SKM-1 treated with dmso at 0.1 percent for 144 hours (cell line): ENCODE data around the gene CARS1.

Experiments
- DNase-seq: peaks from one replicate; lab custom pipeline; 2025; ENCODE audit not compliant: unreplicated experiment; lab: John Stamatoyannopoulos, UW

The CARS1 gene

DNA sequence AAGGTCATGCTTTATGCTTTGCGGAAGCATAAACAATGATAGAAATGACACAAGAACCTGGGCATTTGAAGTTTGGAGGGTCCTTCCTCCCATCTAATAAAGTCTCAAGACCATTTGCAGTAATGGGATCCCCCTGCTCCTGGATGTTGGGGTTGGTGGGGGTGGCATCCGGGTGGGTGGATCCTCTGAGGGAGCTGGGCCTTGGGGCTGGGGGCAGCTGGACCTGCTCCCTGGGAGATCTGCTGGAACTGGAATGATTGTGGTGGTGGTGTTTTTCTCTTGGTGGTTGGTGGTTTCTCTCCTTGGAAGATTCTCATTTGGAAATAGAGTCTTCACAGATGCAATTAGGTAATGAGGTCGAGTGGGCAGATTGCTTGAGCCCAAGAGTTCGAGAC is 62.9 kb downstream of the CARS1 start:
- no peak for DNase-seq

DNA sequence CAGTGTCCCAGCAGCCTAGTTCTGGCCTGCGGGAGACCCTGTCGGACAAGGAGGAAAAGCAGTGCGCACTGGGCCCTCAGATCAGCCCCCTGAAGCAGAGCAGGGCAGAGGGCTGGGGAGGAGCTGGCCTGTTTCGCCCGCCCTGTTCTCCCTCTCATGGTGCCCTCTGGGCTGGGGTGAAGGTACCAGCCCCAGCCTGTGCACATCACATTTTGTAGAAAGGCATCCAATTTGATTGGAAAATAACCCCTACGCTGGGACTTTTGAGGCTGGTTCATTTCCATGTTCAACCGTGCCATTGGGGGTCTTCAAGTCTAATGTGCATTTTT is 64.3 kb downstream of the CARS1 start:
- DNase-seq: no peak

DNA sequence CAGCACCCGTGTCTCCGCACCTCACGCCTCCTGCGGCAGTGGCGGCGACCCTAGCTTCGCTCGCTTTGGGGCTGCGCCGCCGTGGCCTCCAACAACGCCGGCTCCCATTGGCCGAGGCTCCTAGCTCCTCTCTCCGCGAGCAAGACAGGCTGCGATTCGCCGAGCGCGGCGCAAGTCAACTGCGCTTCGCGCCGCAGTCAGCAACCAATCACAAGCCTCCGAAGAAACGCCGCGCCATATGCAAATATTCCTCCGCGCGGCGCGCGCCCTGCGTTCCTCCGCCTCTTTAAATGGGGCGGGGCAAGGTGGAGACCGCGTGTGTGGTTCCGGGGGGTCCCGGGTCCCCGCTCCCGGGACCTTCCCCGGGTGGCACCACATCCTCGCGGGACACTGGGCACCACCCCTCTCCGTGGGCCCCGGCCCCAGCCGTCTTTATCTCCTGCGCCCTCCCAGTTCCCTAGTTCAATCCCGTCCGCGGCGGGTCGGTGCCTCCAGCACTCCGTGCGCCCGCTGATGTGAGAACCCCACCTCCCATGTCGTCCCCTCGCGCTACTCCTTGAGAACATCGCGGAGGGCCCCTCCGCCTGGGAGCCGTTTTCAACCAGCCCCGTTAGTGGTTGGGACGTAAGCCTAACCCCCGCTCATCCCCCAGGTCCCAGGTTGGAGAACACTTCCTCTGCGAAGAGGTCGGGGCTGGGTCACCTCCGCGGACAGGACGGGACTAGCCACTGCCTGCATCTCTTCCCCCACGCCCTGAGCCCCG is 64.8 kb downstream of the CARS1 start, which contains the start of gene NAP1L4:
TSS of gene NAP1L4 (minus strand) at position 96 of the 763 bp plus-strand sequence. CDS start 13,109 bp downstream, outside the sequence.
- DNase-seq: peak; percentile 97

DNA sequence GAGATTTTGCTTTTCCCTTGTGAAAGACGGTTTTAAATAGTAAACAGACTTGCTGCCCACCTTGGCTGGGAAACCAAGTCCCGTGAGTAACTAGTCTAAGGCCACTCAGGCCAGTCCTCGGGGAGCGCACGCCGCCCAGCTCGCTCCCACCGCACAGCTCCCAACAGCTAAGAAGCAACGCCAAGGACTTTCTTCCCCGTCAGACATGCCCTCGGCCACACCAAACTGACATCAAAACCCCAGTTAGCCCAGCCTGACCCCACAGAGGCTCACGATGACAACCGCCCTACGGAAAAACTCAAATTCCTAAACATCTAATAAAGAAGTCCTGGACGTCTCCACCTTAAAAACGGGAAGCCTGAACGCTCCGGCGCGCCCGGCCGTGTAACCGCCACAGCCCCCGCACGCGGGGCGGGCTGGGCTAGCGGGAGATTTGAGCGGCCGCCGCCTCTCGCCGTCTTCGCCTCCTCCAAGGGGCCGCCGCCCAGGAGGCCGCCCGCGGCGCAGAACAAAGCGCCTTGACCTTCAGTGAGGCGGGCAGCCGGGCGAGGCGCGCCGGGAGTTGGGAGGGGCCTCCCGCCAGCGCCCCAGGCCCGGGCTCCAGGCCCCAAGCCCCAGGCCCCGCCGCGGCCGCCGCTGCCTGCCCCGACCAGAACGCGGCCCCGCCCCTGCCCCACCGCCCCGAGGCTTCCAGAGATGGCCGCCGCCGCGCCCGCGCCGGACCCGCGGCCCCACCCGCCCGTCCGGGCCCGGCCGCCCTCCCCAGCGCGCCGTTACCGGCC is 65.6 kb downstream of the CARS1 start:
- peak; percentile 49 for DNase-seq

DNA sequence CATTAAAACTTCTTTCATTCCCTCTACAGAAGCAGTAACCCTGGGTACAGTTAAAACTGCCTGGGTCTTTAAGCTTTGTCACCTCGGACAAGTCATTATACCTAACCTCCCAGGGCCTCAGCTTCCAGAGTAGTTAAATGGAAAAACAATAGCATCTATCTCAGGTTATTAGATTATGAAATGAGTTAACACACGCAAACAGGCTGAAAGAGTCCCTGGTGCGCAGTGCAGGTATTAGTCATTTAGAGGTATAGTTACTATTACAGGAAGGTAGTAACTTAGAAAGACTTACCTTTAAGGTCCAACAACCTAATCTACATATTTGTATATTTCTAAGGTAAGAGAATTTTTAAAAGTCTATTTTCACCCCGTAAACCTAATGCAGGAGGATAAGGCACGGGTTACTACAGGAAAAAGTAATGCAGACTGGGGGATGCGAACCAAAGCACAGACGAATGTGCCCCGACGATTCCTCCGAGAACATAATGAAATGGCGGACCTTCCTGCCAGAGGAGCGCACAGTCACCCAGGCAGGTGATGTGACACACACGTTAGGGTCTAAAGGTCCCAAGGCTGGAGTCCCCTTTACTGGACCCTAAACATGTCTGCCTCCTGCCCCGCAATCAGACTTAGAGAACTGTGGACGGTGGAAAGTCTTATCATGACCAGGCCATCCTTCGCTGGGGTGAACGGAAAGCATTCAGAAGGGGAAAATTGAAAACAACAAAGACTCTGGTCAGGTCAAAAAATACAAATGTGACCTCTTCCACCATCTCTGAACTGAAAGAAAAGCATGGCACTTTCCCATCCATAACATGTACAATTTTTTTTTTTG is 66.4 kb downstream of the CARS1 start:
- DNase-seq: no peak

DNA sequence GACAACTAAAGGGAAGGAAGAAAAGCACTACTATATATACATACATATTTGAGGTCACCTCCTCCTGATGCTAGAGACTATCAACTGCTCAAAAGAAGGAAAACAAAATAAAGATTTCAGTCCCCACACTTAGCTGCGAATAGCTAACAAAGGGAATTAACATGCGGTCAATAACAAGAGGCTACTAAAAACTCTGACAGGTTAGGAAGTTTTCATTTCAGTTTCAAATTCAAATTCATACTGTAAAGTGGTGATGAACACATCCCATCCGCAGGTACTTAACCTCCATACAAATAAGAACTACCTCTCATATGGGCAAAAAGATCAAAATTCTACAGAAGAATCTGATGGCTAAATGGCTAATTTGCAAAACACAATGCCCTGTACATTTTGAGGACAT is 67.7 kb downstream of the CARS1 start:
- DNase-seq: no peak

DNA sequence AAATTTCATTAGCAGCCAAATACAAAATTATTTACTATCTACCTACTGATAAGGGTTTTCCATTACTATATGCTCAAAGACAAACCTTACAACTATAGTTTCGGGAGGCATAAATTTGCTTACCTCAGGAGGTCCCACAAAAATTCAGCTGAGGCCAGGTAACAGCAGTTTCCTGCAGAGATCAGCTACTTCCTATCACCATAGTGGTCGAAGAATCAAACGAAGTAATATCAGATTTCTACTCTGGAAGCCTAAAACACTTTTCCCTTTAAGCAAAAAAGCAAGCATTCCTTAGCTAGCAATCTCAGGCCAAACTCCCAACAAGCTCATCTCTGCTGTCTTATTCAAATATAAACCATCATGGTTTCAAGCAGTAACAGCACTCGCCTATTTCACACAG is 68.2 kb downstream of the CARS1 start:
- no peak for DNase-seq

DNA sequence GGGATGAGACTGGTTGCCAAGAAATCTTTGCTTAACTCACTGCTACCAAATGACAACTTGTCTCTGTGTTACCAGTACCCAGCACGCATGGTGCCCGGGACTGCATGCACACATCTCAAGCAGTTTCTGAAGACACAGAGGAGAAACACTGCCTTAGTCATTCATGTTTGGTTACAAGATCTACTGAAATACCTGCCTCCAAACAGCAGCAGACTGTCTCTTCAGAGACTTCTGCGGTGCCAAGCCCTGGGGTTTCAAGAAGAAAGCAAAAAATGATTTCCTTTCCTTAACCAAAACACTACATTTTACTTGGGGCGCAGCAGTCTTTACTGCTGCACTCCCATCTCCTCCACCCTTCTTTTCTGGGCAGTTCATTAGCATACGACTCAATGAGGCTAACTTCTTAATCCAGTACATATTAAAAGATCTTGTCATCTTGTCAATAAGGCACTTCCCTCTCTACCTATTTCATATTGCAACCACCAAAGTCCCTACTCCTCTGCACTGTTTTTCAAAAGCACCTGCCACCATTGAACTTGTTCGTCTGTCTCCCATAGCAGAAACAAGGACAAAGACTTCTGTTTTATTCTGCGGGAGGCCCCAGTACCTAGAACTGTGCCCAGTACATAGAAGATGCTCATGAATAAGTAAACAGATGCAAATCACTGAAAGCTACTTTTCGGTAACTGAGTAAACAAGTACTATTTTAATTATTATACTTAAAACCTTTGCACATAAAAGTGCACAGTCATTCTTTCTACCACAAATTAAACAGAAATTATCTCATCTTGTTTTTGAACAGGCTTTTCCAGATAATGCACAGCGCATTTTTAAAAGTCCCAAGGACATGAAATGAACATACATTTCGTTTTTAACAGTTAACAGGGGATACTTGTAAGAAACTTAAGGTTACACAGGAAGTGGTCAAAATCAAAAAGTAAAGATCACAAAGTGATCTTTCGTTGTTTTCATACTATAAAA is 69.1 kb downstream of the CARS1 start:
- DNase-seq: no peak

DNA sequence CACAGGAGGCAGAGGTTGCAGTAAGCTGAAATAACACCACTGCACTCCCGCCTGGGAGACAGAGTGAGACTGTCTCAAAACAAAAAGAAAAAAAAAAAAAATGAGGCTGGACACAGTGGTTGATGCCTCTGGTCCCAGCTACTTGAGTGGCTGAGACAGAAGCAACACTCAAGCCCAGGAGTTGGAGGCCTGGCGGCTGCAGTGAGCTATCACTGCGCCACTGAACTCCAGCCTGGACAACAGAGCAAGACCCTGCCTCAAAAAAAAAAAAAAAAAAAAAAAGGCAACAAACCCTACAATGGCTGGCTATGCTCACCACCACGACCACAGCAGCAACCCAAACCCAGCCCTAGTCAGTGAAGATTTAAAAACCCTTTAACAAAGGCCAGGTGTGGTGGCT is 73.3 kb downstream of the CARS1 start:
- DNase-seq: no peak

DNA sequence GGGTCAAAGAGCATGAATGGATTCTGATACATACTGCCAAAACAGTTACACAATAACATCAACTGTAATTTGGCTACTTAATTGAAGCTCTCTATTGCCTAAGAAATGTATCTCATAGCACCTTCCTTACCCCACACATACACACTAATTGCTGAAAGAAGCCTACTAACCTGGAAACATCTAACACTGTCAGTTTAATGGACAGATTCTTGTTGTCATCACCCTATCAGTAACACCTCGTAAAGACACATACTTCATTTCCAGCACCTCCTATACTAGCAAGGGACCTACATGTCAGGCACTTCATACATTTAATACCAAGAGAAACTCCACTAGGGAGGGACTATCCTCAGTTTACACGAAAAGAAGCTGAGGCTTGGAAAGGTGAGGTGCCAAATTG is 75.0 kb downstream of the CARS1 start:
- DNase-seq: no peak

DNA sequence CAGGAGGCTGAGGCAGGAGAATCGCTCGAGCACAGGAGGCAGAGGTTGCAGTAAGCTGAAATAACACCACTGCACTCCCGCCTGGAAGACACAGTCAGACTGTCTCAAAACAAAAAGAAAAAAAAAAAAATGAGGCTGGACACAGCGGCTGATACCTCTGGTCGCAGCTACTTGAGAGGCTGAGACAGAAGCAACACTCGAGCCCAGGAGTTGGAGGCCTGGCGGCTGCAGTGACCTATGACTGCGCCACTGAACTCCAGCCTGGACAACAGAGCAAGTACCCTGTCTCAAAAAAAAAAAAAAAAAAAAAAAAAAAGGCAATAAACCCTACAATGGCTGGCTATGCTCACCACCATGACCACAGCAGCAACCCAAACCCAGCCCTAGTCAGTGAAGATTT is 76.1 kb downstream of the CARS1 start:
- no peak for DNase-seq

DNA sequence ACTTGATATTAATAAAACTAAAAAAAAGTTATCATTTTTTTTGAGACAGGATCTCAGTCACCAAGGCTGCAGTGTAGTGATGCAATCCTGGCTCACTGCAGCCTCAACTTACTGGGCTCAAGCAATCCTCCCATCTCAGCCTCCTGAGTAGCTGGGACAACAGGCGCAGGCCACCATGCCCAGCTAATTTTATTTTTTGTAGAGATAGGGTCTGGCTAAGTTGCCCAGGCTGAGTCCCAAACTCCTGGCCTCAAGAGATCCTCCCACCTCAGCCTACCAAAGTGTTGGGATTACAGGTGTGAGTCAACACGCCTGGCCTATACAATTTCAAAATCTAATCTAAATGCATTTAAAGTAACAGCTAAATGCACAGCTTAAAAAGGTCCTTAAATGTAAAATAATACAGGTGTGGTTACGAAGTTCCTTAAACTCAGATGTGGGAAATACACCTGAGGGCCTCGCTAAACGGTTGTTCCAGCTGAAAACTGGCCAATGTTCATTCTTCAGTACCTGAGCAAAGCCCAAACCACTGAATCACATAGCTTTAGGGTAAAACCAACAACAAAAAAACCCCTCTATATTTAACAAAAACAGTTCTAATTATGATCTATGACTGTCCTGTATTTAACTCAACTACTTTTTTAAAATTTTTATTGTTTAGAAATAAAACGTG is 76.9 kb downstream of the CARS1 start:
- no peak for DNase-seq

DNA sequence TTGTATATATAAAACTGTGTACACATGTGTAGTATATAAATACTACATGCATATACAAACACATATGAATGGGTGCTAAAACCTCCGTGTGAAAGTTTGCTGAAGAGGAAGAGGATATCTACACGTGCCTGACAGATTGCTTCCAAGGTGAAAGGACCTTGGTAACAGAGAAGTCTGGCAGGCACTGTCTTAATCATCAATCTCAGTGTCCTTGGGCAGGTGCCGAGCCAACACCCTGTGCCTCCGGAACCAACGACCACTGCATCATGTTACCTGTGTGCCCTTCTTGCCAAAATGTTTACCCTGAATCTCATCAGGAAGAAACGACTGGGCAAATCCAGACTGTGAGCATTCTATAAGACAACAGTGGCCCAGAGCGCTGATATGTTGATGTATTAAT is 80.1 kb downstream of the CARS1 start:
- DNase-seq: no peak

DNA sequence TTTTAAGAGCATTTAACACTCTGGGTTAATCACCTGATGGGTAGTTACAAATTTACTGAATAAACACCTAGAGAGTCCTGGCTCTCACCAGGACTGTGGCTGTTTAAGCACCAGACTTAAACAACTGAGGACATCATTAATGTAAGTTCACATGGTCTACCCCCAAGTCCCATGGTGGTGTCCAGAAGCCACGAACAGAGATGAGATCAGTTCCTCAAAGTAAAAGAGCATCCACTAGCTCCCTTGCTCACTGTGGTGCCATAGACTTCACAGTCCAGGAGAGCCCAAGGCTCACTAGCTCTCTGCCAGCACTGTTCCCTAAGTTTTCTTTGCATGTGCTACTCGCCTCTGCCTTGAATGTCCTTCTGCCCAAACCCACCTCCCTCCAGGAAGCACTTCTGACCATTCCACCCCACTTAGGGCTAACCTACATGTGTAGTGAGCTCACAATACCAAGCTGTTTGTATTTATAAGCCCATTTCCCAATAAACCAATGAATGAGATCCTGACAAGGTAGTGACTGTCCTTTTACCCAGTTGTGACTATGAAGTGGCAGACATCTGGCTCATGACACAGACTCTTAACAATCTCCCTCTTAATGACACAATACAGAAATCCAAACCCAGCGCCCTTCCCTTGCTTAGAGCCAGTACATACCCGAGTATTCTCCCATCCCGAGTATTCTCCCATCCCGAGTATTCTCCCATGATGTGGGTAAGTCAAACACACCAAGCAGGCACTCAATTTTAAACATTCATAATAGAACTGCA is 80.7 kb downstream of the CARS1 start:
- no peak for DNase-seq

DNA sequence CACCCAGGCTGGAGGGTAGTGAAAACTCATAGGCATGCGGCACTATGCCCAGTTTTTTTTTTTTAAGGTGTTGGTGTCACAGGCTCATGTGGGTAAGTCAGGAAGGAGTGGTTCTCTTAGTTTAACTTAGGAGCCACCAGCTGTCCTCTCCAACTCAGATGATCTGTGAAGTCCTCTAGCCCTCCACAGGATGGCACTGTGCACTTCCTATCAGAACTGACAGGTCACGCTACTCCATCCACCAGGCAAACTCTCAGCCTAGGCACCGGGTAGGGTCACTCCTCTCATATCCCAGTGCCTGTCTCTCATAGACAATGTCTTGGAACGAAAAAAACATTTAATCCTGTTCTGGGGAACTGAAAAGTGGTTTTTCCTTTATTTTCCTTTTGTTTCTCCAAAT is 81.6 kb downstream of the CARS1 start:
- DNase-seq: peak; percentile 10

DNA sequence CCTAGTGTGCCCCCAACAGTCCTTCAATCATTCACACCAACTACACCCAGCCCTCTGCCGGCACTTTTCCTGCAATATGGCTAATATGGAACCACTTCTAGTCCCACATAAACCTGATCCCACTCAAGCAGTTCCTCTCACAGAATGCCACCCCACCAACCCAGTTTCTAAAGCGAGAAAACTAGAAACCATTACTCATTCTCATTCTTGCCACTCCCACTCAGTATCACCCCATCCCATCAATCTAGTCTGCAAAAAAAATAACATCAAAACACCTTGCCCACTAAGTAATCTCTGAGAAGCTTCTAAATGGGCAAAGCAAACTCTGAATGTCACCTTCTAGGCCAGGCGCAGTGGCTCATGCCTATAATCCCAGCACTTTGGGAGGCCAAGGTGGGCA is 83.0 kb downstream of the CARS1 start:
- no peak for DNase-seq

DNA sequence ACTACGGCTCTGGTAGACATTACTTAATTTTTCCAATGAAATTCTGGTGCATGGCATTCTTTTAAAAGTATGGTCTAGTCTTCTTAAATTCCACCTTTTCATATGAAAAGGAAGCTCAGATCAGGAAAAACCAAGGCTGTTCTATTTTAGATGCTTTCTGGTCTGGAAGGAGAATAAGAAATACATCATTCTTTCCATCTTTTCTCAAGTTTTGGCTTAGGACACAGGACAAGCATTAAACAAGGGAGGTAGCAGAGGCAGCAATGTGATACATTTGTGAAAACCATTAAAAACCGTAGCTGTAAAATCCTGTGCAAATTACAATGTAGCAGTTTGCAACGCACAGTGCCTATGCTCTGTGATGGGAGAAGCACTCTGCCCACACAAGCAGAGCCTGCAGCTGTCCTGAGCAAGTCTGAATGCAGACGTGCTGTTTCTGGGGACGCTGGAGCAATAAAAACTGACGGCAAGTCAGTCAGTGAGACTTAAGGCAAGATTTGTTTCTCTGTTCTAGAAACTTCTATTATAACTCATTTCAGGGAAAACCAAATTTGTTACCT is 88.8 kb downstream of the CARS1 start:
- DNase-seq: no peak

DNA sequence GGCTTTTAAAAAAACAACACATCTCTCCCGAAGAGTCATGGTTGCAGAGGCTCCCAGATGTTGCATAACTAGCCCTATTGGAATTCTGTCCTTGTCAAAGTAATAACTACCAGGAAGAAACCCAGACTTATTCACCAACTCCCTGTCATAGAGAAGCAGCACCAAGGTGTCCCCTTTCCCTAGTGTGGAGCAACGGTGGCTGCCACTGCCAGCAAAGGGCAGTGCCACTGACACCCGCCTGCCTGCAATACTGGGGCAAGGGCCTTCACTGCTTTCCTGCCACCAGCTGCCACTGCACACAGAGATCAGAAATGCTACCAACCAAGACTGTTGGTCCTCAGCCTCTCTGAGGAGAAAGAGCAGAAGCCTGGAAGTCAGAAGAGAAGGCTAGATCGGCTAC is 92.4 kb downstream of the CARS1 start:
- no peak for DNase-seq

DNA sequence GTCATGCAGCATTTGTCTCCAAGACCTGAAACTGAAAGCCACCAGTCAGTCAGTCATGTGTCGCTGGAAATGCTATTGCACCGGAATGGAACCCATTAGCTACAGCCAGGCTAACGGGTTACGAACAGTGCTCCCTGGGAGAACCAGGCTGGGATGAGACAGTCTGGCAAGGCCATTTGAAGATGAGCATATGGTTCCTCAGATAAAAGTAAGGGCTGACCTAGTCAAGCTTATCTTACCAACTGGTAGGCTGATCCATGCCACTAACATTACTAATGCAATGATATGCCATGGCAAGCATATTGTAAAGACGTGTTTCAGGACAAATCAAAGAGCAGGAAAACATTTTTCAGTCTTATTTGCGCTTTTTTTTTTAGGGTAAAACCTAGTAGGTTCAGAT is 93.5 kb downstream of the CARS1 start:
- DNase-seq: no peak
